Measurements from ENCODE around the gene PLPPR5.

DNA sequence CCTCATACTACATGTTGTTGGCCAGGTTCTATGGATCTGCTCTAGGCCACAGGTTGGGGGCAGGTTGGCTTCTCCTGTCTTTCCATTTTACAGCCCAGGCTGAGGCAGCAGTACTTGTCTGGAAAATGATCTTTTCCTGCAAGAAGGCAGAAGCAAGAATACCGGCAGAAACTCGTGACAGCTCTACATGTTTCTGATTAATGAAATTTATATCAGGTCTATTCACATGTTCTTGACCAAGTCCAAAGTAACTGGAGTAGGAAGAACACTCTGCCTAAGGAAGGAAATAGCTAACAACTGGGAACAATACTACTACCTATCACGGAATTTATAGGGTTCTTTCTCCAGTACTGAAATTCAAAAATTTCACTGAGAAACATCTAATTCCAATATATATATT lies 98.3 kb downstream of the PLPPR5 start:
- TF ChIP-seq ZNF600 (tag by site-specific recombination; IDR thresholded peaks at IDR 0.05) = no peak
- TF ChIP-seq, protein P1, sequence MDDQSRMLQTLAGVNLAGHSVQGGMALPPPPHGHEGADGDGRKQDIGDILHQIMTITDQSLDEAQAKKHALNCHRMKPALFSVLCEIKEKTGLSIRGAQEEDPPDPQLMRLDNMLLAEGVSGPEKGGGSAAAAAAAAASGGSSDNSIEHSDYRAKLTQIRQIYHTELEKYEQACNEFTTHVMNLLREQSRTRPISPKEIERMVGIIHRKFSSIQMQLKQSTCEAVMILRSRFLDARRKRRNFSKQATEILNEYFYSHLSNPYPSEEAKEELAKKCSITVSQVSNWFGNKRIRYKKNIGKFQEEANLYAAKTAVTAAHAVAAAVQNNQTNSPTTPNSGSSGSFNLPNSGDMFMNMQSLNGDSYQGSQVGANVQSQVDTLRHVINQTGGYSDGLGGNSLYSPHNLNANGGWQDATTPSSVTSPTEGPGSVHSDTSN (CRISPR knock-in tag; IDR thresholded peaks at IDR 0.05) = no peak

Data from HEK293 (cell line).